NCI-H510A treated with DMSO at 0.1 percent for 48 hours (cell line): Measurements from ENCODE around the gene CTBP2.
A peak's percentile ranks its signal among the peaks of the same experiment; 100 is the strongest.
"Not testable (repeated sequence)": the region's sequence is repeated elsewhere in the genome, so short reads cannot be mapped to it uniquely, and the experiment has no call there.

Experiments used
- DNase-seq: peaks from one replicate; lab custom pipeline; 2025; lab: John Stamatoyannopoulos, UW

Gene CTBP2

GRCh38 chr10:125087191-125087896 lies 73.0 kb downstream of the CTBP2 start:
- DNase-seq, result no peak

GRCh38 chr10:125086691-125087090 lies 73.7 kb downstream of the CTBP2 start:
- no peak for DNase-seq

GRCh38 chr10:125085258-125086054 lies 74.9 kb downstream of the CTBP2 start:
- DNase-seq, result peak; percentile 65

GRCh38 chr10:125084614-125085257 lies 75.6 kb downstream of the CTBP2 start:
- peak; percentile 89 for DNase-seq

GRCh38 chr10:125084191-125084613 lies 76.2 kb downstream of the CTBP2 start:
- no peak for DNase-seq

- no peak for DNase-seq
These were observed 76.8 kb downstream of the CTBP2 start for GRCh38 chr10:125083576-125083920.

GRCh38 chr10:125082881-125083575 lies 77.3 kb downstream of the CTBP2 start:
- no peak for DNase-seq

- DNase-seq, result not testable (repeated sequence)
These were observed 77.9 kb downstream of the CTBP2 start for GRCh38 chr10:125082471-125082870.

- no peak for DNase-seq
These were observed 78.4 kb downstream of the CTBP2 start for GRCh38 chr10:125081931-125082330.

- DNase-seq, result no peak
These were observed 79.4 kb downstream of the CTBP2 start for GRCh38 chr10:125080984-125081383.

- no peak for DNase-seq
These were observed 80.1 kb downstream of the CTBP2 start for GRCh38 chr10:125080296-125080695.

GRCh38 chr10:125079091-125079600 lies 81.2 kb downstream of the CTBP2 start:
- no peak for DNase-seq

- DNase-seq, result no peak
These were observed 83.3 kb downstream of the CTBP2 start for GRCh38 chr10:125076891-125077541.

GRCh38 chr10:125076121-125076825 lies 84.1 kb downstream of the CTBP2 start:
- DNase-seq, result no peak

- no peak for DNase-seq
These were observed 86.4 kb downstream of the CTBP2 start for GRCh38 chr10:125073996-125074395.

GRCh38 chr10:125072794-125073193 lies 87.6 kb downstream of the CTBP2 start:
- no peak for DNase-seq

- no peak for DNase-seq
These were observed 89.4 kb downstream of the CTBP2 start for GRCh38 chr10:125071008-125071407.

- DNase-seq, result no peak
These were observed 92.0 kb downstream of the CTBP2 start for GRCh38 chr10:125068406-125068805.

- DNase-seq, result no peak
These were observed 92.6 kb downstream of the CTBP2 start for GRCh38 chr10:125067764-125068163.

GRCh38 chr10:125066764-125067450 lies 93.5 kb downstream of the CTBP2 start:
- DNase-seq, result no peak
